ENCODE results near the gene GNAI2.

DNA sequence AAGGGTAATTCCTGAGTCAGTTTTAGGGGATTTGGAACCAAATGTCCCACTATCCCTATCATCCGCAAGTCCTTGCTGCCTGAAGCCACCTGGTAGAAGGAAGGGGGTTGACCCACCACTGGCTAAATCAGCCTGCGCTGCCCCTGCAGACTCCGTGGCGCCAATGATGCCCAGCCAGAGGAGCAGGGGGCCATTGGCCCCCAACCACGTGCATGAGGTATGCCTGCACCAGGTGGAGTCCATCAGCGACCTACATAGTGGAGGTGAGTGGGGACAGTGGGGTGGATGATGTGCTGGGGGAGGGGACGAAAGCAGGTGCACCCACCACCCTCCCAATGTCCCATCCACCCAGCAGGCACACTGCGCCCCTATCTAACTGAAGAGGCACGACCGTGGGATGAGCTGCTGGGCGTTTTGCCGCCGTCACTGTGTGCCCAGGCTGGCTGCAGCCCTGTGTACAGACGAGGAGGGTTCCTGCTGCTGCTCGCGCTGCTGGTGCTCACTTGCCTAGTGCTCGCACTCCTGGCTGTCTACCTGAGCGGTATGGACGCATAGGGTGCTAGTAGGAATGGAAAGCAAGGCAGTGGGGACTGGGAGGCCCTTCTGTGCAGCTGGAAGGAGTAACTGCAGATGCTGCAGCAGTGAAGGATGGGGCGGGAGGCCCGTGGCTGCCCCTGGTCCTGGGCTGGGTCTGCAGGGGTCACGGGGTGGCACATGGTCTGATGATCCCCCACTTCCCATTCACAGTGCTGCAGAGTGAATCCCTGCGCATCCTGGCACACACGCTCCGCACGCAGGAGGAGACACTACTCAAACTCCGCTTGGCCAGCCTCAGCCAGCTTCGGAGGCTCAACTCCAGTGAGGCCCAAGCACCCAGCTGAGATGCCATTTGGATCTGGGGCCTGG lies 50.6 kb downstream of the GNAI2 start:
- TF ChIP-seq, protein P1, sequence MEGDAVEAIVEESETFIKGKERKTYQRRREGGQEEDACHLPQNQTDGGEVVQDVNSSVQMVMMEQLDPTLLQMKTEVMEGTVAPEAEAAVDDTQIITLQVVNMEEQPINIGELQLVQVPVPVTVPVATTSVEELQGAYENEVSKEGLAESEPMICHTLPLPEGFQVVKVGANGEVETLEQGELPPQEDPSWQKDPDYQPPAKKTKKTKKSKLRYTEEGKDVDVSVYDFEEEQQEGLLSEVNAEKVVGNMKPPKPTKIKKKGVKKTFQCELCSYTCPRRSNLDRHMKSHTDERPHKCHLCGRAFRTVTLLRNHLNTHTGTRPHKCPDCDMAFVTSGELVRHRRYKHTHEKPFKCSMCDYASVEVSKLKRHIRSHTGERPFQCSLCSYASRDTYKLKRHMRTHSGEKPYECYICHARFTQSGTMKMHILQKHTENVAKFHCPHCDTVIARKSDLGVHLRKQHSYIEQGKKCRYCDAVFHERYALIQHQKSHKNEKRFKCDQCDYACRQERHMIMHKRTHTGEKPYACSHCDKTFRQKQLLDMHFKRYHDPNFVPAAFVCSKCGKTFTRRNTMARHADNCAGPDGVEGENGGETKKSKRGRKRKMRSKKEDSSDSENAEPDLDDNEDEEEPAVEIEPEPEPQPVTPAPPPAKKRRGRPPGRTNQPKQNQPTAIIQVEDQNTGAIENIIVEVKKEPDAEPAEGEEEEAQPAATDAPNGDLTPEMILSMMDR (IDR thresholded peaks at IDR 0.05) = no peak
- no peak for TF ChIP-seq POLR2A (IDR thresholded peaks at IDR 0.05)
